CD4-positive, alpha-beta T cell treated with Interleukin-6 for 4 hours (primary cell): ENCODE results near the gene ATOH1.

ENCODE experiments used
- DNase-seq: peaks from one replicate; pipeline ENCODE4 v3.0.0-alpha.2; 2020; ENCODE audit warnings: mixed read lengths

ATOH1 gene

GRCh38 chr4:93828332-93828994 lies at the start of gene ATOH1:
TSS of gene ATOH1 (plus strand) at chr4:93828753. CDS start at chr4:93828927, 174 bp downstream.
- no peak for DNase-seq

GRCh38 chr4:93779228-93779627 lies 49.3 kb upstream of the ATOH1 start:
- no peak for DNase-seq

- no peak for DNase-seq
These were observed 48.5 kb upstream of the ATOH1 start for GRCh38 chr4:93780080-93780479.

GRCh38 chr4:93781198-93781597 lies 47.4 kb upstream of the ATOH1 start:
- DNase-seq = no peak

GRCh38 chr4:93786149-93786548 lies 42.4 kb upstream of the ATOH1 start:
- DNase-seq = no peak

- DNase-seq = no peak
These were observed 39.8 kb upstream of the ATOH1 start for GRCh38 chr4:93788712-93789111.

GRCh38 chr4:93791570-93792195 lies 36.9 kb upstream of the ATOH1 start:
- peak; percentile 2 for DNase-seq

GRCh38 chr4:93802045-93802444 lies 26.5 kb upstream of the ATOH1 start:
- DNase-seq = no peak

GRCh38 chr4:93809773-93810172 lies 18.8 kb upstream of the ATOH1 start:
- DNase-seq = no peak

GRCh38 chr4:93810340-93810992 lies 18.1 kb upstream of the ATOH1 start:
- no peak for DNase-seq

- no peak for DNase-seq
These were observed 15.5 kb upstream of the ATOH1 start for GRCh38 chr4:93813092-93813491.

GRCh38 chr4:93814141-93814540 lies 14.4 kb upstream of the ATOH1 start:
- DNase-seq = no peak

GRCh38 chr4:93814722-93815121 lies 13.8 kb upstream of the ATOH1 start:
- no peak for DNase-seq

- DNase-seq = no peak
These were observed 2.9 kb upstream of the ATOH1 start for GRCh38 chr4:93825551-93826216.

GRCh38 chr4:93827272-93827947 lies 1.1 kb upstream of the ATOH1 start:
- no peak for DNase-seq

- no peak for DNase-seq
These were observed 654 bp downstream of the ATOH1 start for GRCh38 chr4:93828995-93829819.

- no peak for DNase-seq
These were observed 1.5 kb downstream of the ATOH1 start for GRCh38 chr4:93829820-93830687.

- no peak for DNase-seq
These were observed 3.4 kb downstream of the ATOH1 start for GRCh38 chr4:93831716-93832496.

GRCh38 chr4:93834249-93835066 lies 5.9 kb downstream of the ATOH1 start:
- no peak for DNase-seq
